Ectodermal cell (in vitro differentiated cells): ENCODE data around the gene ENTHD1.

Source experiments
- H3K27ac ChIP-seq: 2 replicates; pipeline ENCODE4 v1.7.0; 2013; ENCODE audit warnings: mild to moderate bottlenecking, low read depth, low read length; ENCODE audit not compliant: insufficient read depth, poor library complexity, severe bottlenecking
- H3K27me3 ChIP-seq: 2 replicates; pipeline ENCODE4 v1.7.0; 2013; ENCODE audit warnings: mild to moderate bottlenecking, low read length; ENCODE audit not compliant: insufficient read depth, control insufficient read depth, poor library complexity, severe bottlenecking
- H3K36me3 ChIP-seq: one replicate; pipeline ENCODE4 v1.7.0; 2013; ENCODE audit warnings: low read length; ENCODE audit not compliant: control insufficient read depth, insufficient read depth
- H3K4me1 ChIP-seq: one replicate; pipeline ENCODE4 v1.7.0; 2013; ENCODE audit warnings: low read length; ENCODE audit not compliant: control insufficient read depth, insufficient read depth
- H3K4me3 ChIP-seq: 2 replicates; pipeline ENCODE4 v1.7.0; 2013; ENCODE audit warnings: low read depth, low read length, control low read depth; ENCODE audit not compliant: insufficient read depth
- H3K9me3 ChIP-seq: 2 replicates; pipeline ENCODE4 v1.7.0; 2013; ENCODE audit warnings: mild to moderate bottlenecking, low read length, moderate library complexity; ENCODE audit not compliant: control insufficient read depth
- WGBS, 2 experiments: methylation state at CpG; one replicate each; pipeline ENCODE4 v1.1.7; 2013; ENCODE audit warnings: missing lambda C conversion rate in 2 of 2; 5-methylcytosine and 5-hydroxymethylcytosine counted together

Gene ENTHD1

GRCh38 chr22:39805117-39805516 is 88.4 kb downstream of the ENTHD1 start:
- 94 to 98% methylated on average over 4 to 5 of the region's 5 CpGs for WGBS, 2 experiments
- H3K4me1 ChIP-seq: peaks cover 10% of the 10 kb centered on the region
- H3K36me3 ChIP-seq: no peaks in the 10 kb centered on the region
- H3K27me3 ChIP-seq: no peaks in the 10 kb centered on the region
- no peaks in the 10 kb centered on the region for H3K9me3 ChIP-seq
- no peak overlapping the region for H3K27ac ChIP-seq
- no peak overlapping the region for H3K4me3 ChIP-seq

- no peak overlapping the region for H3K27ac ChIP-seq
- H3K4me3 ChIP-seq: no peak overlapping the region
- H3K9me3 ChIP-seq: no peaks in the 10 kb centered on the region
- H3K4me1 ChIP-seq: peaks cover 10% of the 10 kb centered on the region
- no peaks in the 10 kb centered on the region for H3K27me3 ChIP-seq
- no peaks in the 10 kb centered on the region for H3K36me3 ChIP-seq
- WGBS, 2 experiments: 91% methylated on average over 4 of the region's 4 CpGs
Observed at GRCh38 chr22:39802682-39803081, 90.9 kb downstream of the ENTHD1 start.

GRCh38 chr22:39800790-39801520 is 92.6 kb downstream of the ENTHD1 start:
- Histone ChIP-seq H3K36me3 (no peaks in the 10 kb centered on the region), H3K4me3 (no peak overlapping the region), H3K9me3 (no peaks in the 10 kb centered on the region), H3K27me3 (no peaks in the 10 kb centered on the region), H3K4me1 (no peaks in the 10 kb centered on the region), H3K27ac (no peak overlapping the region)
- WGBS, 2 experiments: 88 to 94% methylated on average over 2 of the region's 2 CpGs

- H3K9me3 ChIP-seq: no peaks in the 10 kb centered on the region
- H3K4me3 ChIP-seq: no peak overlapping the region
- no peaks in the 10 kb centered on the region for H3K4me1 ChIP-seq
- H3K36me3 ChIP-seq: no peaks in the 10 kb centered on the region
- H3K27me3 ChIP-seq: no peaks in the 10 kb centered on the region
- H3K27ac ChIP-seq: no peak overlapping the region
Observed at GRCh38 chr22:39797528-39798147, 95.9 kb downstream of the ENTHD1 start.

GRCh38 chr22:39789788-39790187 is 103.8 kb downstream of the ENTHD1 start:
- Histone ChIP-seq H3K27me3 (no peaks in the 10 kb centered on the region), H3K9me3 (no peaks in the 10 kb centered on the region), H3K4me3 (no peak overlapping the region), H3K4me1 (no peaks in the 10 kb centered on the region), H3K27ac (no peak overlapping the region), H3K36me3 (no peaks in the 10 kb centered on the region)
- 85 to 91% methylated on average over 2 of the region's 2 CpGs for WGBS, 2 experiments

- Histone ChIP-seq H3K4me3 (no peak overlapping the region), H3K36me3 (no peaks in the 10 kb centered on the region), H3K27me3 (no peaks in the 10 kb centered on the region), H3K9me3 (no peaks in the 10 kb centered on the region), H3K4me1 (no peaks in the 10 kb centered on the region), H3K27ac (no peak overlapping the region)
- 88 to 94% methylated on average over 4 to 5 of the region's 5 CpGs for WGBS, 2 experiments
Observed at GRCh38 chr22:39785232-39785631, 108.3 kb downstream of the ENTHD1 start.

- no peaks in the 10 kb centered on the region for H3K4me1 ChIP-seq
- H3K36me3 ChIP-seq: no peaks in the 10 kb centered on the region
- H3K27ac ChIP-seq: no peak overlapping the region
- no peak overlapping the region for H3K4me3 ChIP-seq
- no peaks in the 10 kb centered on the region for H3K27me3 ChIP-seq
- H3K9me3 ChIP-seq: no peaks in the 10 kb centered on the region
- 83 to 91% methylated on average over 5 of the region's 5 CpGs for WGBS, 2 experiments
Observed at GRCh38 chr22:39777716-39778454, 115.7 kb downstream of the ENTHD1 start.

- H3K27ac ChIP-seq: no peak overlapping the region
- no peaks in the 10 kb centered on the region for H3K36me3 ChIP-seq
- no peaks in the 10 kb centered on the region for H3K9me3 ChIP-seq
- WGBS, 2 experiments: 87 to 88% methylated on average over 2 of the region's 2 CpGs
- H3K27me3 ChIP-seq: no peaks in the 10 kb centered on the region
- no peaks in the 10 kb centered on the region for H3K4me1 ChIP-seq
- H3K4me3 ChIP-seq: no peak overlapping the region
Observed at GRCh38 chr22:39776295-39777009, 117.1 kb downstream of the ENTHD1 start.

- 79 to 80% methylated on average over 4 of the region's 4 CpGs for WGBS, 2 experiments
- no peaks in the 10 kb centered on the region for H3K36me3 ChIP-seq
- no peak overlapping the region for H3K4me3 ChIP-seq
- no peaks in the 10 kb centered on the region for H3K27me3 ChIP-seq
- no peak overlapping the region for H3K27ac ChIP-seq
- no peaks in the 10 kb centered on the region for H3K9me3 ChIP-seq
- H3K4me1 ChIP-seq: no peaks in the 10 kb centered on the region
Observed at GRCh38 chr22:39773976-39774539, 119.5 kb downstream of the ENTHD1 start.

GRCh38 chr22:39773503-39773902 is 120.1 kb downstream of the ENTHD1 start:
- H3K27me3 ChIP-seq: no peaks in the 10 kb centered on the region
- no peak overlapping the region for H3K27ac ChIP-seq
- H3K4me1 ChIP-seq: no peaks in the 10 kb centered on the region
- no peaks in the 10 kb centered on the region for H3K36me3 ChIP-seq
- no peaks in the 10 kb centered on the region for H3K9me3 ChIP-seq
- no peak overlapping the region for H3K4me3 ChIP-seq
